ENCODE results near the gene DIP2C.
"Not testable (repeated sequence)": the region's sequence is repeated elsewhere in the genome, so short reads cannot be mapped to it uniquely, and the experiment has no call there.

DIP2C gene

GRCh38 chr10:369221-369683 lies 320.2 kb downstream of the DIP2C start:
- DNase-seq = no peak

- no peak for DNase-seq
Measured at GRCh38 chr10:368579-369220, 320.8 kb downstream of the DIP2C start.

- not testable (repeated sequence) for DNase-seq
Measured at GRCh38 chr10:368107-368506, 321.4 kb downstream of the DIP2C start.

- no peak for DNase-seq
Measured at GRCh38 chr10:367636-368035, 321.8 kb downstream of the DIP2C start.

- no peak for DNase-seq
Measured at GRCh38 chr10:366186-366585, 323.3 kb downstream of the DIP2C start.

GRCh38 chr10:364267-364775 lies 325.1 kb downstream of the DIP2C start:
- no peak for DNase-seq

GRCh38 chr10:363152-363551 lies 326.3 kb downstream of the DIP2C start:
- DNase-seq = no peak

- DNase-seq = peak; percentile 45
Measured at GRCh38 chr10:361203-362081, 328.0 kb downstream of the DIP2C start.

GRCh38 chr10:360653-361052 lies 328.8 kb downstream of the DIP2C start:
- no peak for DNase-seq

GRCh38 chr10:359762-360161 lies 329.7 kb downstream of the DIP2C start:
- DNase-seq = no peak

GRCh38 chr10:359093-359492 lies 330.4 kb downstream of the DIP2C start:
- no peak for DNase-seq

GRCh38 chr10:357201-357950 lies 332.1 kb downstream of the DIP2C start:
- no peak for DNase-seq

GRCh38 chr10:356452-356851 lies 333.0 kb downstream of the DIP2C start:
- DNase-seq = no peak

GRCh38 chr10:354901-355617 lies 334.4 kb downstream of the DIP2C start:
- no peak for DNase-seq

GRCh38 chr10:352476-353235 lies 336.8 kb downstream of the DIP2C start:
- DNase-seq = no peak

- no peak for DNase-seq
Measured at GRCh38 chr10:351770-352334, 337.6 kb downstream of the DIP2C start.

- DNase-seq = no peak
Measured at GRCh38 chr10:350981-351501, 338.4 kb downstream of the DIP2C start.

- no peak for DNase-seq
Measured at GRCh38 chr10:349081-349480, 340.4 kb downstream of the DIP2C start.

GRCh38 chr10:348456-348855 lies 341.0 kb downstream of the DIP2C start:
- no peak for DNase-seq

- not testable (repeated sequence) for DNase-seq
Measured at GRCh38 chr10:347774-348173, 341.7 kb downstream of the DIP2C start.

- not testable (repeated sequence) for DNase-seq
Measured at GRCh38 chr10:347190-347589, 342.3 kb downstream of the DIP2C start.
